Amygdala (tissue), 56 donors: ENCODE data around the gene GABPB2.

Experiments
- DNase-seq, 56 donors: peaks; one replicate each; lab custom pipeline; 2025; lab: John Stamatoyannopoulos, UW

The GABPB2 gene

GRCh38 chr1:151131701-151132334 lies 61.3 kb downstream of the GABPB2 start:
- DNase-seq: peak in 2 of 56 donors; percentile 9 to 13

DNA sequence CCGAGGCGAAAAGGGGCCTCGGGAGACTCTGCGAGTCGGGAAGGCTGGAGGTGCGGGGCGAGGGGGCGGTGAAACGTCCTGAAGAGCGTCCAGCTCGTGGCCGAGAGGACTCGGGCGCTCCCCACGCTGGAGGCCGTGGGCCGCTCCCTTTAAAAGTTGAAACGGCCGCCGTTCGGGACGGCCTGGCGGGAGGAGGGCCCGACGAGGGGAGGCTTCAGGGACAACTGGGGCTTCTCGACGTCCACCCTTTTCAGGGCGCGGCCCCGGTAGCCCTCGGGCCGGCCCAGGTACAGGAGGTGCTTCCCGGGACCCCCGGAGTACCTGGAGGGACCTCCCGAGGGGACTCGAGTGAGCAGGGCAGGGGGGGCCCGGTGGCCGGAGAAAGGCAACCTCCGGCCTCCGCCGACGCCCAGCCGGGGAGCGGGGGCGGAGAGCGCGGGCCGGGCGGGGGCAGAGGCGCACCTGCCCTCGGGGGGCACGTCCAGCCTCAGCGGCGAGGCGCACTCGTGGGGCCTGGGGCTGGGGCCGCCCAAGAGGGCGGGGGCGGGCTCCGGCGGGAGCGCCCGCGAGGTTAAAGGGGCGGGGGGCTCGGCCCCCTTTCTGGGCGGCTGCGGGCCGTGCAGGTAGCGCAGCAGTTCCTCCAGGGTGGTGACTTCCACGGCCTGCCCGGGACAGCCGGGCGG lies 61.9 kb downstream of the GABPB2 start:
- DNase-seq: no peak

GRCh38 chr1:151133018-151133806 lies 62.7 kb downstream of the GABPB2 start:
- DNase-seq: no peak

- no peak for DNase-seq
Observed at GRCh38 chr1:151134396-151134795, 63.8 kb downstream of the GABPB2 start.

- no peak for DNase-seq
Observed at GRCh38 chr1:151134991-151135390, 64.4 kb downstream of the GABPB2 start.

DNA sequence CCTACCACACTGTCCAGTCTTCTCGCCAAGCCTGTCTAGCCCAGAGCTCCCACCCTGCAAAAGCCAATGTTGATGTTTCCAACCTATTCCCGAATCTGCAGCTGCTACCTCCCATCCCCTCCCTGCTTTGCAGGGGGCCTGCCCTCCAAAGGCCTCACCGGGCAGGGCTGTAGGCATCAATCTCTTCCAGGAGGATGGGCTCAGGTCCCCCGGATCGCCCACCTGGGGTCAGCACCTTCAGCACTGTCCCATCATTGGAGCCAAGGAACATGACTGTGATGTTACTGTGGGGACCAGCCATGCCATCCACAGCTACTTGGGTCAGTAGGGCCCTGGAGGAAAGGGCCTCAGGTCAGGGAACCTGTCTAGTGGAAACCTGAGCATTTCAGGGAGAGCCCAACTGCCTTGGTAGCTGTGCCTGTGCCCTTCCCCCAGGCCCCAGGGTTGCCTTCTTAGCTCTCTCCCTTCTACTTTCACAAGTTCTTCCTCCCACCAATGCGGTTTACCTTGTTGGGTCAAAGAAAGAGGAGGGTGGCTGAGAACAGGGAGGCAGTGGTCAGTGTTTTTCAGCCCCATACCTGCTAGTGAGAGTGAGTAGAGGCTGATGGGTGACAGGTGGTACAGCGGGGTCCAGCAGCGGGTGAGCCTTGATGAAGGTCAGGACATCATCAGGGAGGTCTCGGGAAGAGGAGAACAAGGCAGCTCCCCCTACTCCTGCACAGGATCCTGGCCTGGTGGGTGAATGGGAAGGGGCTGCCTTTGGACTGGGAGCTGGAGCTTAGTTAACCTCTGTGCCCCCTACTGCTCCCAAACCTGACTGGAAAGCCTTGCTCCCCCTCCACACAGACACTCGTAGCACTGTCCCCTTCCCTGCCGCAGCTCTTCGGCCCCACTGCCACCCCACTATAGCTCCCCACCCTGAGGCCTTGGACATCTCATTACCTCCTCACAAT lies 65.1 kb downstream of the GABPB2 start:
- DNase-seq: no peak

- DNase-seq: no peak
Observed at GRCh38 chr1:151137789-151138188, 67.2 kb downstream of the GABPB2 start.

GRCh38 chr1:151142411-151143056 lies 72.0 kb downstream of the GABPB2 start:
- DNase-seq: no peak

DNA sequence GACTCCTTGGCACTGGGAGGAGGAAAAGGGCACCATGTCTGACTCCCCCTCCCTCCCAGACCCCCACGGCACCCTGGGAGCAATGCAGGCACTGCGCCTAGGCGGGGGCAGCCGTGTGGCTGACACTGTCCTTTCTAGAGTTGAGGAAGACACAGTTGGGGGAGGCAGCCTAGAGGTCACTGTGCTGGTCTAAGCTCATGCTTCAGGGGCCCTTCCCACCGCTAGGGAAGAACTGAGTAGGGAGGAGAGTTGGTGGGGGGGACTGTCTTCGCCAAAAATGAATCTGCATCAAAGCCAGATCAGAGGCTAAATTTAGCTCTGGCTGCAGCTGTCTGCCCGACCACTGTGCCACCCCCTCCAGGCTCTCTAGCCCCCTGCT lies 72.5 kb downstream of the GABPB2 start:
- DNase-seq: peak in 1 of 56 donors; percentile 38

DNA sequence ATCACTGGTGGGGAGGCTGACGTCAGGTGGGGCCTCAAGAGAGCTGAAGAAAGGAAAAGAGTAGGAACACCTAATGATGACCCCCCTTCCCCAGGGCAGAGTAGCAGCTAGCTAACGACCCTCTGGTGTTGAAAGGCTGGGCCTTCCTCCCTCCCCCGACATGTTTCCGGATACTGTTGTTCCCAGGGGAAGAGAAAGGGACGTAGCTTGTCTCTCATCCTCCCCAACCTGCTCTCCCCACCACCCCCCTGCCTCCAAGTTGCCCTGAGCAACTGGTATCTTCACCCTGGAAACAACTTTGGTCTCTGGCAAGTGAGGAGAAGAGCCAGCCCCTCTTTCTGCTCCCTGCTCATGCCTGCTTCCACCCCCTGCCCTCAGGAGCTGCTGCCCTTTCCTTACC lies 73.4 kb downstream of the GABPB2 start:
- DNase-seq: no peak

- no peak for DNase-seq
Observed at GRCh38 chr1:151144474-151145303, 74.1 kb downstream of the GABPB2 start.

DNA sequence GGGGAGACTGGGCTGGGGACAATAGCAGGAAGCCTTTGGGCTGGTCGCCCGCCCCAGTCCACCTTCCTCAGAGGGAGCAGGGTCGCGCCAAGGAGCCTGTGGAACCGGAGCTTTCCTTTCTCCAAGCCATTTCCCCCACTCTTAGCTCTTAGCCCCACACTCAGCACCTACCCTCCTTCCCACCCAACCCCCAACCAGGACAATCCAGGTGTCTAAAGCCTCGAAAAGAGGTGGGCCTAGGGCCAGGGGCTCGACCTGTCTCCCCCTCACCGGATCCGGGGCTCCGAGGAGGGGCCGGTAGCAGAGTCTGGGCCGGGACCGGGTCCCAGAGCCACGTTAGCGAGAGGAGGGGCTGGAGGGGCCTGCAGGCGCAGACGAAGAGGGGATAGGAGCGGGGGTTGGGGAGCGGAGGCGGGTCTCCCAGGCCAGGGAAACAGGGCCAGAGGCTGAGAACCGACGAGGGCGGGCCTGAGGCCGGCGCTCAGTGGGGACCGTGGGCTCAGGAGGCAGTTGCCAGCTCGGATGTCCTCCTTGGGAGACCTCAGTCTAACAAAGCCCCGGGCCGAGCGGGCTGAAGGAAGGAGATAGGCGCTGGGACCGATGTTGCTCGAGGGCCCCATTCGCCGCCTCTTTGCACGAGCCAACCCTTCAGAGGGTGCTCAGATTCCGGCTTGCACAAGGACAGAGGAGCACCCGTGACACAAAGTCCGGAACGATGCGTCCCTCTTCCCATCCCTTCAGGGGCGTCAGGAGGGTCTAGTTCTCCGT lies 74.9 kb downstream of the GABPB2 start:
- DNase-seq: peak in 7 of 56 donors; percentile 11 to 46 (median 29)

- DNase-seq: no peak
Observed at GRCh38 chr1:151146072-151146411, 75.5 kb downstream of the GABPB2 start.

- peak; percentile 49 to 97 (median 92) for DNase-seq
Observed at GRCh38 chr1:151146412-151147131, 76.0 kb downstream of the GABPB2 start, which contains the start of gene SEMA6C. SEMA6C (minus strand) TSS chr1:151146631; CDS start chr1:151142621, 4,010 bp downstream.

DNA sequence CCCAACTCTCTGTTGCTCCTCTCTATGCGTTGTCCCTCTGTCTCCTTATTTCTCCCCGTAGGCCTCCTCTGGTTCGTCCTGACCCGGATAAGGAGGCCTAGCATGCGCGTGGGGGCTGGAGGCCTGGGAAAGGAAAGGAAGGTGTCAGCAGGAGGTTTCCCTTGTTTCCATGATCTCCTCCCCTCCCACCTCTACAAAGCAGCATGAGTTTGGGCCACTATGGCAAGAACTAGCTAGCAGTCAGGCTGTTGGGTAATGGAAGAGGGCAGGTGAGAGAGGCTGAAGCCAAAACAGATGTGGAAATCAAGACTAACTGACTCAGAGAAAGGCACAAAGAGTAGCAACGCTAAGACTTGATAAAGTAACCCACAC lies 76.6 kb downstream of the GABPB2 start:
- no peak for DNase-seq

GRCh38 chr1:151147665-151148064 lies 77.1 kb downstream of the GABPB2 start:
- no peak for DNase-seq

DNA sequence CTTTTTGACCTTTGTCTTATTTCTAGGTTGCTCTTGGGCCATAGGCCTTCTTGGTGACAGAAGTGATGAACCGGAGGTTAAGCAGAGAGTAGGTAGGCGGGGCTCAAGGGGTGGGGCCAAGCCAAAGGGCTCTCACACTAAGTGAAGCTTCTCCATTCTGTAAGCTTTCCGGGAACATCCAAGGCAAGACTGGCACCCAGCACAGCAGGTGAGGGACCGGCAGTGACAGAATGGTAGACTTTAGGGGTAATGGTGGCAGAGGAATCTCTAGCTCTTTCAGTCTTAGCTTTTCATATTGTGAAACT lies 85.9 kb downstream of the GABPB2 start, which contains the start of gene TNFAIP8L2:
TSS of gene TNFAIP8L2 (plus strand) at position 135 of the 305 bp plus-strand sequence. CDS start 2,049 bp downstream, outside the sequence.
- peak in 5 of 56 donors; percentile 7 to 29 (median 16) for DNase-seq
